ENCODE results near the gene DIRAS1. TPM values are rescaled to one million over a fixed set of nuclear protein-coding genes. Genes with fewer than 3 reads are reported as not detected.

DIRAS1 gene
- total and polyA plus RNA-seq, 2 of the 8 experiments (the other 6 are each of a cell fraction or from before 2014, with no cell fraction given) = 20.2 to 22.3 TPM

DNA sequence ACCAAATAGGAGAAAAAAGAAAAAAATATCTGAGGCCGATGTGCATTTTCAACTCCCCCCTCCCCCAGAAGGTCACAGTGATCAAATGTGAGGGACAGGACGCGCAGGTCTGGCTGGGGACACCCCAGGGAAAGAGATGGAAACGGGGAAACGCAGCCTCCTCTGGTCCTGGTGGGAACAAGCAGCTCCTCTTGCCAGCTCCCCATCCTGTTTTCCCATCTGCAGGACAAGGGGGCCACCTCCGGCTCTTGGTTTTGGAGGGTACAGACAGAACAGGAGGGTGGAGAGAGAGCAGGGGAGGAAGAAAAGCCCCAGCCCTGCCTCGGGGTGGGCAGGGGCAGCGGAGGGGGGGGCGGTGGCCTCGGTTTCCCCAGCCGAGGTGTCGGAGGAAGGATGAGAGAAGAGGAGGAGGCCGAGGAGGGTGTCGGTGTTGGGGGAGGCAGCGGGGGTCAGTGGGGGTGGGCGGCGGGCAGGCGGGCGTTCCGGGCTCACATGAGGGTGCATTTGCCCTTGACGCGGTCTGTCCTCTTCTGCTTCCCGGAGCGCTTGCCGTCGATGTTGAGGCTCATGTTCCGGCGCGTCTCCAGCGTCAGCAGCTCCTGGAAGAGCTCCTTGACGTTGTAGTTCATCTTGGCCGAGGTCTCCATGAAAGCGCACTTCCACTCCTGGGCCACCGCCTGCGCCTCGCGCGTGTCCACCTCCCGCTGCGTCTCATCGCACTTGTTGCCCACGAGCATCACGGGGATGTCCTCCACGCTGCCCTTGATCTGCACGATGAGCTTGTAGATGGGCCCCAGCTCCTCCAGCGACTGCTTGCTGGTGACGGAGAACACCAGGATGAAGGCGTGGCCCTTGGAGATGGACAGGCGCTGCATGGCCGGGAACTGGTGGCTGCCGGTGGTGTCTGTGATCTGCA lies 4.2 kb downstream of the DIRAS1 start:
- H3K79me2 ChIP-seq (ENCODE audit: control insufficient read depth in 1 of 2, insufficient read depth in 2 of 2, low read length in 2 of 2) = no peaks in the 10 kb centered on the region
- H3K4me3 ChIP-seq (ENCODE audit: extremely low read depth in 1 of 4, insufficient read depth in 2 of 4, low read depth in 3 of 4, low read length in 4 of 4) = no peak overlapping the region
- no peak overlapping the region for H3K4ac ChIP-seq (replicated peaks; ENCODE audit: insufficient read length, low read depth, low read length)
- H3K9me3 ChIP-seq (ENCODE audit: insufficient read depth in 2 of 2, low read depth in 1 of 2, low read length in 1 of 2) = peaks cover 9 to 17% of the 10 kb centered on the region in 2 experiments; a peak in 3 of 4 replicates
- CTCF ChIA-PET (ENCODE audit: partially characterized antibody) = interaction anchor here (0.6 to 1.7 kb wide), 5 partner anchors 15 to 126 kb away, joined by 3 to 6 read pairs (median 4); partner anchors contain the start of gene GNG7
- FAIRE-seq = no peak
- POLR2A ChIA-PET (ENCODE audit: partially characterized antibody) = interaction anchor here (0.6 to 2.3 kb wide), 5 partner anchors 11 to 55 kb away, joined by 3 to 8 read pairs (median 4); partner anchors contain the start of gene GNG7
- no peak overlapping the region for H3K18ac ChIP-seq (ENCODE audit: extremely low read depth, low read length)
- no peak for DNase-seq (ENCODE audit: low read depth in 1 of 2, low spot score in 2 of 2)
- H3K14ac ChIP-seq (ENCODE audit: insufficient read length) = no peak overlapping the region
- peak overlapping the region; percentile 52; the same call in 1 of the 2 replicates for H2BK5ac ChIP-seq (ENCODE audit: low read depth, low read length)
- H3K4me2 ChIP-seq (ENCODE audit: insufficient read depth in 1 of 2, low read depth in 2 of 2, low read length in 2 of 2) = no peak overlapping the region
- no peak overlapping the region for H3K27ac ChIP-seq (ENCODE audit: low read depth, low read length)
- H4K8ac ChIP-seq (ENCODE audit: extremely low read depth, insufficient read depth, low read length) = no peak overlapping the region
- H2AFZ ChIP-seq (ENCODE audit: low read length) = no peak overlapping the region
- H3K27me3 ChIP-seq (replicated peaks in 1 of 4; ENCODE audit: control insufficient read depth in 3 of 4, extremely low read depth in 1 of 4, insufficient read depth in 3 of 4, low read length in 3 of 4) = peaks cover 0 to 1% (median under 1%) of the 10 kb centered on the region in 4 experiments; a peak in 3 of 7 replicates
- WGBS, 2 experiments (ENCODE audit: extremely low coverage in 1 of 2, insufficient coverage in 1 of 2, insufficient read length in 1 of 2, insufficient replicate concordance in 2 of 2, low coverage in 1 of 2, low lambda C conversion rate in 2 of 2, missing lambda C conversion rate in 1 of 2) = 93% methylated on average over 16 of the region's 51 CpGs; no CpG with 5 or more reads in 1 of the 2 experiments
- H3K23ac ChIP-seq (ENCODE audit: insufficient read length) = no peak overlapping the region
- peaks cover 0 to 10% (median 6%) of the 10 kb centered on the region in 4 experiments; a peak in 6 of 7 replicates for H3K4me1 ChIP-seq (replicated peaks in 1 of 4; ENCODE audit: control insufficient read depth in 3 of 4, insufficient read depth in 4 of 4, low read length in 3 of 4)
- peaks cover 19% of the 10 kb centered on the region; the same call in 1 of the 2 replicates for H3K23me2 ChIP-seq (ENCODE audit: low read depth, low read length)
- H4K91ac ChIP-seq (replicated peaks; ENCODE audit: insufficient read length, low read length) = no peak overlapping the region
- no peak overlapping the region for H3K9ac ChIP-seq (replicated peaks in 1 of 4; ENCODE audit: extremely low read depth in 1 of 4, low read depth in 3 of 4, low read length in 3 of 4)
- no peak overlapping the region for H2BK12ac ChIP-seq (ENCODE audit: low read depth, low read length)
- H4K5ac ChIP-seq (ENCODE audit: insufficient read length, low read depth, low read length) = no peak overlapping the region
- H2BK15ac ChIP-seq (ENCODE audit: low read length) = no peak overlapping the region
- TF ChIP-seq, protein P1, sequence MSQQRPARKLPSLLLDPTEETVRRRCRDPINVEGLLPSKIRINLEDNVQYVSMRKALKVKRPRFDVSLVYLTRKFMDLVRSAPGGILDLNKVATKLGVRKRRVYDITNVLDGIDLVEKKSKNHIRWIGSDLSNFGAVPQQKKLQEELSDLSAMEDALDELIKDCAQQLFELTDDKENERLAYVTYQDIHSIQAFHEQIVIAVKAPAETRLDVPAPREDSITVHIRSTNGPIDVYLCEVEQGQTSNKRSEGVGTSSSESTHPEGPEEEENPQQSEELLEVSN (IDR thresholded peaks at IDR 0.05) = no peak
- no peak for TF ChIP-seq ZNF274 (IDR thresholded peaks at IDR 0.05; ENCODE audit: borderline replicate concordance, extremely low read depth, low read length)
- TF ChIP-seq RFX5 (IDR thresholded peaks at IDR 0.05; ENCODE audit: borderline replicate concordance, low read depth, low read length) = no peak
- TF ChIP-seq NANOG (IDR thresholded peaks at IDR 0.05; ENCODE audit: insufficient read depth, low read depth, low read length, poor library complexity, severe bottlenecking) = no peak
- no peak for TF ChIP-seq EGR1 (IDR thresholded peaks at IDR 0.05; ENCODE audit: borderline replicate concordance, low read depth, low read length)
- no peak overlapping the region for H3K56ac ChIP-seq (replicated peaks; ENCODE audit: insufficient read length, low read depth, low read length)
- H3K36me3 ChIP-seq (ENCODE audit: control insufficient read depth in 2 of 4, insufficient read depth in 4 of 4, low read length in 3 of 4) = peaks cover 0 to 17% (median 0%) of the 10 kb centered on the region in 4 experiments; a peak in 1 of 8 replicates
- H2BK120ac ChIP-seq (replicated peaks; ENCODE audit: low read depth, low read length) = no peak overlapping the region
- H3K79me1 ChIP-seq (ENCODE audit: low read depth, low read length) = no peaks in the 10 kb centered on the region
- H2BK20ac ChIP-seq (ENCODE audit: low read length) = no peak overlapping the region
- H4K20me1 ChIP-seq (replicated peaks in 1 of 2; ENCODE audit: control insufficient read depth in 1 of 2, insufficient read depth in 2 of 2, low read length in 2 of 2) = peaks cover 0 to 4% of the 10 kb centered on the region in 2 experiments
- H2AK5ac ChIP-seq (ENCODE audit: low read depth, low read length) = no peak overlapping the region

All from H1 (cell line).